ENCODE data around the gene KCTD16.

KCTD16 gene

DNA sequence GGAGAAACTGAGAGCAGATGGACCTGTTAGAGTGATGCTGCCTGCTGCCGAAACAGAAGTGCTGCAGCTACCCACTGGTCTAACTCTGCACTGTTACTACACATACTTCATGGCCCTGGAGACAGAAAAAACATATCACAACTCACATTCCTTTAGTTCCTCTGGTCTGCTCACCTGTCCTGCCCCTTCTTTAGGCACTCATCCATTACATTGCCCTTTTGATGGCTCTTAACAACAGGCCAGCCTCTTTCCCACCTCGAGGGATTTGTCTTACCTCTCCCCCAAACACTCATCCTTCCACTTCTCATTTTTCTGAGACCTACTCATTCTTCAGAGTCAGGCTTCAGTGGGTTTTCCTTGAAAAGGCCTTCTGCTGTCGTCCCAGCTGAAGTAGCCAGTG lies 49.2 kb downstream of the KCTD16 start:
- no peak for TF ChIP-seq TCF4 (CRISPR knock-in tag; IDR thresholded peaks at IDR 0.05; ENCODE audit: borderline replicate concordance)
- no peak for TF ChIP-seq OSR1 (CRISPR knock-in tag; IDR thresholded peaks at IDR 0.05)
- TF ChIP-seq ZNF565 (CRISPR knock-in tag; conservative IDR thresholded peaks at IDR 0.05; ENCODE audit: low read depth): no peak
- TF ChIP-seq CSDC2 (CRISPR knock-in tag; IDR thresholded peaks at IDR 0.05): no peak
- TF ChIP-seq ZNF70 (CRISPR knock-in tag; IDR thresholded peaks at IDR 0.05): no peak
- TF ChIP-seq SNAI2 (CRISPR knock-in tag; IDR thresholded peaks at IDR 0.05): no peak
- TF ChIP-seq, protein P1, sequence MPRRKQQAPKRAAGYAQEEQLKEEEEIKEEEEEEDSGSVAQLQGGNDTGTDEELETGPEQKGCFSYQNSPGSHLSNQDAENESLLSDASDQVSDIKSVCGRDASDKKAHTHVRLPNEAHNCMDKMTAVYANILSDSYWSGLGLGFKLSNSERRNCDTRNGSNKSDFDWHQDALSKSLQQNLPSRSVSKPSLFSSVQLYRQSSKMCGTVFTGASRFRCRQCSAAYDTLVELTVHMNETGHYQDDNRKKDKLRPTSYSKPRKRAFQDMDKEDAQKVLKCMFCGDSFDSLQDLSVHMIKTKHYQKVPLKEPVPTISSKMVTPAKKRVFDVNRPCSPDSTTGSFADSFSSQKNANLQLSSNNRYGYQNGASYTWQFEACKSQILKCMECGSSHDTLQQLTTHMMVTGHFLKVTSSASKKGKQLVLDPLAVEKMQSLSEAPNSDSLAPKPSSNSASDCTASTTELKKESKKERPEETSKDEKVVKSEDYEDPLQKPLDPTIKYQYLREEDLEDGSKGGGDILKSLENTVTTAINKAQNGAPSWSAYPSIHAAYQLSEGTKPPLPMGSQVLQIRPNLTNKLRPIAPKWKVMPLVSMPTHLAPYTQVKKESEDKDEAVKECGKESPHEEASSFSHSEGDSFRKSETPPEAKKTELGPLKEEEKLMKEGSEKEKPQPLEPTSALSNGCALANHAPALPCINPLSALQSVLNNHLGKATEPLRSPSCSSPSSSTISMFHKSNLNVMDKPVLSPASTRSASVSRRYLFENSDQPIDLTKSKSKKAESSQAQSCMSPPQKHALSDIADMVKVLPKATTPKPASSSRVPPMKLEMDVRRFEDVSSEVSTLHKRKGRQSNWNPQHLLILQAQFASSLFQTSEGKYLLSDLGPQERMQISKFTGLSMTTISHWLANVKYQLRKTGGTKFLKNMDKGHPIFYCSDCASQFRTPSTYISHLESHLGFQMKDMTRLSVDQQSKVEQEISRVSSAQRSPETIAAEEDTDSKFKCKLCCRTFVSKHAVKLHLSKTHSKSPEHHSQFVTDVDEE (CRISPR knock-in tag; IDR thresholded peaks at IDR 0.05): no peak
- no peak for TF ChIP-seq ZFP30 (CRISPR knock-in tag; IDR thresholded peaks at IDR 0.05)
- TF ChIP-seq ZFP3 (CRISPR knock-in tag; IDR thresholded peaks at IDR 0.05): no peak
- TF ChIP-seq PPARA (CRISPR knock-in tag; IDR thresholded peaks at IDR 0.05; ENCODE audit: borderline replicate concordance): no peak
- no peak for TF ChIP-seq ESRRG (CRISPR knock-in tag; IDR thresholded peaks at IDR 0.05)
- no peak for ATAC-seq

DNA sequence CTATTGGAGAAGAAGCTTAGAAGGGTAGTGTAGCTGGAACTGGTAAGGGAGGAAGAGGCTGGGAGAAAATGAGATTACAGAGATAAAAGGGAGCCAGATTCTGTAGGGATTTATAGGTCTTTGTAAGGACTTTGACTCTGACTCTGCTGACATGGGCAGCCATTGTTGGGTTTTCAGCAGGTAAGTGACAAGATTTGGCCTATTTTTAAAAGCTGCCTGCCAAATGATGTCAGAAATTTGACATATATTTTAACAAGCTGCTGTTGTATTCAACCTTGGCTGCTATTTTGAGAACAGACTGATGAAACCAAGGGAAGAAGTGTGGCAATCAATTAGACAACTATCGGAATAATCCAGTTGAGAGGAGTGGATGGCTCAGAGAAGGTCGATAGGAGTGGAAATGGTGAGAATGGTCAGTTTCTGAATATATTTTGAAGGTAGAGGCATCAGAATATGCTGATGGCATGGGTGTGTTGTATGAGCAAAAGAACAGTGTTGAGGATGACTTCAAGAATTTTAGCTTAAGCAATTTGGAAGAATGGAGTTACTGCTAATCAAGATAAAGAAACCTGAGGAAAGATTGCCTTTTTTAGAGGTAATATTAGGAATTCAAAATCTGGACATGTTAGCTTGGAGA lies 56.8 kb downstream of the KCTD16 start:
- TF ChIP-seq, protein P2, sequence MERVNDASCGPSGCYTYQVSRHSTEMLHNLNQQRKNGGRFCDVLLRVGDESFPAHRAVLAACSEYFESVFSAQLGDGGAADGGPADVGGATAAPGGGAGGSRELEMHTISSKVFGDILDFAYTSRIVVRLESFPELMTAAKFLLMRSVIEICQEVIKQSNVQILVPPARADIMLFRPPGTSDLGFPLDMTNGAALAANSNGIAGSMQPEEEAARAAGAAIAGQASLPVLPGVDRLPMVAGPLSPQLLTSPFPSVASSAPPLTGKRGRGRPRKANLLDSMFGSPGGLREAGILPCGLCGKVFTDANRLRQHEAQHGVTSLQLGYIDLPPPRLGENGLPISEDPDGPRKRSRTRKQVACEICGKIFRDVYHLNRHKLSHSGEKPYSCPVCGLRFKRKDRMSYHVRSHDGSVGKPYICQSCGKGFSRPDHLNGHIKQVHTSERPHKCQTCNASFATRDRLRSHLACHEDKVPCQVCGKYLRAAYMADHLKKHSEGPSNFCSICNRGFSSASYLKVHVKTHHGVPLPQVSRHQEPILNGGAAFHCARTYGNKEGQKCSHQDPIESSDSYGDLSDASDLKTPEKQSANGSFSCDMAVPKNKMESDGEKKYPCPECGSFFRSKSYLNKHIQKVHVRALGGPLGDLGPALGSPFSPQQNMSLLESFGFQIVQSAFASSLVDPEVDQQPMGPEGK (CRISPR knock-in tag; IDR thresholded peaks at IDR 0.05; ENCODE audit: borderline replicate concordance): no peak
- TF ChIP-seq ZFP3 (CRISPR knock-in tag; IDR thresholded peaks at IDR 0.05): no peak
- no peak for TF ChIP-seq GLIS3 (CRISPR knock-in tag; IDR thresholded peaks at IDR 0.05)
- TF ChIP-seq, protein P3, sequence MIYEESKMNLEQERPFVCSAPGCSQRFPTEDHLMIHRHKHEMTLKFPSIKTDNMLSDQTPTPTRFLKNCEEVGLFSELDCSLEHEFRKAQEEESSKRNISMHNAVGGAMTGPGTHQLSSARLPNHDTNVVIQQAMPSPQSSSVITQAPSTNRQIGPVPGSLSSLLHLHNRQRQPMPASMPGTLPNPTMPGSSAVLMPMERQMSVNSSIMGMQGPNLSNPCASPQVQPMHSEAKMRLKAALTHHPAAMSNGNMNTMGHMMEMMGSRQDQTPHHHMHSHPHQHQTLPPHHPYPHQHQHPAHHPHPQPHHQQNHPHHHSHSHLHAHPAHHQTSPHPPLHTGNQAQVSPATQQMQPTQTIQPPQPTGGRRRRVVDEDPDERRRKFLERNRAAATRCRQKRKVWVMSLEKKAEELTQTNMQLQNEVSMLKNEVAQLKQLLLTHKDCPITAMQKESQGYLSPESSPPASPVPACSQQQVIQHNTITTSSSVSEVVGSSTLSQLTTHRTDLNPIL (CRISPR knock-in tag; IDR thresholded peaks at IDR 0.05; ENCODE audit: low read depth): no peak
- no peak for TF ChIP-seq PPARA (CRISPR knock-in tag; IDR thresholded peaks at IDR 0.05; ENCODE audit: borderline replicate concordance)
- TF ChIP-seq, protein P4, sequence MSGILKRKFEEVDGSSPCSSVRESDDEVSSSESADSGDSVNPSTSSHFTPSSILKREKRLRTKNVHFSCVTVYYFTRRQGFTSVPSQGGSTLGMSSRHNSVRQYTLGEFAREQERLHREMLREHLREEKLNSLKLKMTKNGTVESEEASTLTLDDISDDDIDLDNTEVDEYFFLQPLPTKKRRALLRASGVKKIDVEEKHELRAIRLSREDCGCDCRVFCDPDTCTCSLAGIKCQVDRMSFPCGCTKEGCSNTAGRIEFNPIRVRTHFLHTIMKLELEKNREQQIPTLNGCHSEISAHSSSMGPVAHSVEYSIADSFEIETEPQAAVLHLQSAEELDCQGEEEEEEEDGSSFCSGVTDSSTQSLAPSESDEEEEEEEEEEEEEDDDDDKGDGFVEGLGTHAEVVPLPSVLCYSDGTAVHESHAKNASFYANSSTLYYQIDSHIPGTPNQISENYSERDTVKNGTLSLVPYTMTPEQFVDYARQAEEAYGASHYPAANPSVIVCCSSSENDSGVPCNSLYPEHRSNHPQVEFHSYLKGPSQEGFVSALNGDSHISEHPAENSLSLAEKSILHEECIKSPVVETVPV (CRISPR knock-in tag; IDR thresholded peaks at IDR 0.05): no peak
- TF ChIP-seq RARB (CRISPR knock-in tag; IDR thresholded peaks at IDR 0.05): no peak
- no peak for TF ChIP-seq ZNF70 (CRISPR knock-in tag; IDR thresholded peaks at IDR 0.05)
- TF ChIP-seq, protein P1 (CRISPR knock-in tag; IDR thresholded peaks at IDR 0.05): no peak
- TF ChIP-seq TCF4 (CRISPR knock-in tag; IDR thresholded peaks at IDR 0.05; ENCODE audit: borderline replicate concordance): no peak
- TF ChIP-seq ARNTL (CRISPR knock-in tag; IDR thresholded peaks at IDR 0.05; ENCODE audit: borderline replicate concordance, low read depth): no peak
- TF ChIP-seq TOX (CRISPR knock-in tag; IDR thresholded peaks at IDR 0.05; ENCODE audit: borderline replicate concordance): no peak
- TF ChIP-seq ZC3H10 (CRISPR knock-in tag; IDR thresholded peaks at IDR 0.05): no peak
- no peak for TF ChIP-seq ZNF565 (CRISPR knock-in tag; conservative IDR thresholded peaks at IDR 0.05; ENCODE audit: low read depth)
- TF ChIP-seq, protein P5, sequence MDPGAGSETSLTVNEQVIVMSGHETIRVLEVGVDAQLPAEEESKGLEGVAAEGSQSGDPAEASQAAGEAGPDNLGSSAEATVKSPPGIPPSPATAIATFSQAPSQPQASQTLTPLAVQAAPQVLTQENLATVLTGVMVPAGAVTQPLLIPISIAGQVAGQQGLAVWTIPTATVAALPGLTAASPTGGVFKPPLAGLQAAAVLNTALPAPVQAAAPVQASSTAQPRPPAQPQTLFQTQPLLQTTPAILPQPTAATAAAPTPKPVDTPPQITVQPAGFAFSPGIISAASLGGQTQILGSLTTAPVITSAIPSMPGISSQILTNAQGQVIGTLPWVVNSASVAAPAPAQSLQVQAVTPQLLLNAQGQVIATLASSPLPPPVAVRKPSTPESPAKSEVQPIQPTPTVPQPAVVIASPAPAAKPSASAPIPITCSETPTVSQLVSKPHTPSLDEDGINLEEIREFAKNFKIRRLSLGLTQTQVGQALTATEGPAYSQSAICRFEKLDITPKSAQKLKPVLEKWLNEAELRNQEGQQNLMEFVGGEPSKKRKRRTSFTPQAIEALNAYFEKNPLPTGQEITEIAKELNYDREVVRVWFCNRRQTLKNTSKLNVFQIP (CRISPR knock-in tag; IDR thresholded peaks at IDR 0.05; ENCODE audit: borderline replicate concordance, low read depth): no peak

More for the DNA sequence above, 56.8 kb downstream of the KCTD16 start:
- ATAC-seq: no peak
